OCI-LY1 (cell line): ENCODE measurements around the gene INTS7.

Experiments
- H2AFZ ChIP-seq: fragments of 200-600 bp; sonication (generic), shearing (Covaris generic); 2 replicates; pipeline ENCODE4 v1.6.0; 2014; ENCODE audit warnings: antibody characterized with exemption, mild to moderate bottlenecking, low read length
- H3F3A ChIP-seq: fragments of 200-600 bp; sonication (generic), shearing (Covaris generic); 2 replicates; pipeline ENCODE4 v1.6.0; 2014; ENCODE audit warnings: mild to moderate bottlenecking, antibody characterized with exemption, low read length, moderate library complexity; ENCODE audit not compliant: insufficient read depth
- H3K27ac ChIP-seq: fragments of 200-600 bp; sonication (generic); 2 replicates; pipeline ENCODE4 v1.5.1; 2014; ENCODE audit warnings: low read length, mixed run types, mild to moderate bottlenecking, low read depth; ENCODE audit not compliant: poor library complexity, severe bottlenecking
- H3K27me3 ChIP-seq: fragments of 200-600 bp; sonication (generic); 2 replicates; pipeline ENCODE4 v1.6.0; 2014; ENCODE audit warnings: antibody characterized with exemption, mild to moderate bottlenecking, low read length, moderate library complexity; ENCODE audit not compliant: insufficient read depth
- H3K36me3 ChIP-seq: fragments of 200-600 bp; sonication (generic); 2 replicates; pipeline ENCODE4 v1.6.1; 2014; ENCODE audit warnings: mild to moderate bottlenecking, antibody characterized with exemption, low read length, moderate library complexity, mixed read lengths; ENCODE audit not compliant: insufficient read depth
- H3K4me1 ChIP-seq: fragments of 200-600 bp; sonication (generic); 2 replicates; pipeline ENCODE4 v1.5.1; 2014; ENCODE audit warnings: mild to moderate bottlenecking, low read length, moderate library complexity; ENCODE audit not compliant: insufficient read depth, severe bottlenecking
- H3K4me2 ChIP-seq: fragments of 200-600 bp; sonication (generic), shearing (Covaris generic); 2 replicates; pipeline ENCODE4 v1.6.1; 2014; ENCODE audit warnings: low read length
- H3K4me3 ChIP-seq: fragments of 200-600 bp; sonication (generic); 2 replicates; pipeline ENCODE4 v1.5.1; 2014; ENCODE audit warnings: low read length, low read depth, mild to moderate bottlenecking, mixed read lengths; ENCODE audit not compliant: poor library complexity, severe bottlenecking
- H3K79me2 ChIP-seq: fragments of 200-600 bp; shearing (Covaris generic); 2 replicates; pipeline ENCODE4 v1.6.1; 2016; ENCODE audit warnings: mixed run types, low read length, mixed read lengths; ENCODE audit not compliant: insufficient read depth
- H3K9ac ChIP-seq: fragments of 200-600 bp; sonication (generic), shearing (Covaris generic); 2 replicates; pipeline ENCODE4 v1.6.1; 2014; ENCODE audit warnings: mild to moderate bottlenecking, low read length, mixed read lengths
- H3K9me2 ChIP-seq: fragments of 200-600 bp; sonication (generic), shearing (Covaris generic); 2 replicates; pipeline ENCODE4 v1.6.1; 2014; ENCODE audit warnings: low read depth, mild to moderate bottlenecking, low read length, mixed read lengths
- H3K9me3 ChIP-seq: fragments of 200-600 bp; shearing (Covaris generic); 2 replicates; pipeline ENCODE4 v1.6.1; 2014; ENCODE audit warnings: low read length, mixed read lengths
- H4K20me1 ChIP-seq: fragments of 200-600 bp; sonication (generic), shearing (Covaris generic); 2 replicates; pipeline ENCODE4 v1.6.0; 2016; ENCODE audit warnings: mild to moderate bottlenecking, low read length; ENCODE audit not compliant: insufficient read depth
- CTCF ChIP-seq: fragments of 200-600 bp; sonication (generic), shearing (Covaris generic); IDR thresholded peaks from 2 replicates; pipeline ENCODE4 v1.5.1; 2017; ENCODE audit warnings: mild to moderate bottlenecking, antibody characterized with exemption, low read length, moderate library complexity, mixed read lengths
- EZH2 ChIP-seq: fragments of 200-600 bp; sonication (generic), shearing (Covaris generic); IDR thresholded peaks from 2 replicates; pipeline ENCODE4 v1.8.0; 2017; ENCODE audit warnings: borderline replicate concordance, mixed run types, mild to moderate bottlenecking, antibody characterized with exemption, low read length, moderate library complexity, mixed read lengths

The INTS7 gene

GRCh38 chr1:212072047-212072446, 36.7 kb upstream of the INTS7 start:
- Histone ChIP-seq H3K9me2 (no peaks in the 10 kb centered on the region), H3K27ac (no peak overlapping the region), H3K36me3 (peaks cover 85% of the 10 kb centered on the region), H4K20me1 (no peaks in the 10 kb centered on the region), H3K79me2 (no peaks in the 10 kb centered on the region), H3K4me3 (no peak overlapping the region), H2AFZ (no peak overlapping the region), H3K4me2 (no peak overlapping the region), H3K9ac (no peak overlapping the region), H3K9me3 (no peaks in the 10 kb centered on the region), H3K27me3 (no peaks in the 10 kb centered on the region), H3K4me1 (no peaks in the 10 kb centered on the region), H3F3A (no peaks in the 10 kb centered on the region)
- no peak for TF ChIP-seq EZH2
- no peak for TF ChIP-seq CTCF

DNA sequence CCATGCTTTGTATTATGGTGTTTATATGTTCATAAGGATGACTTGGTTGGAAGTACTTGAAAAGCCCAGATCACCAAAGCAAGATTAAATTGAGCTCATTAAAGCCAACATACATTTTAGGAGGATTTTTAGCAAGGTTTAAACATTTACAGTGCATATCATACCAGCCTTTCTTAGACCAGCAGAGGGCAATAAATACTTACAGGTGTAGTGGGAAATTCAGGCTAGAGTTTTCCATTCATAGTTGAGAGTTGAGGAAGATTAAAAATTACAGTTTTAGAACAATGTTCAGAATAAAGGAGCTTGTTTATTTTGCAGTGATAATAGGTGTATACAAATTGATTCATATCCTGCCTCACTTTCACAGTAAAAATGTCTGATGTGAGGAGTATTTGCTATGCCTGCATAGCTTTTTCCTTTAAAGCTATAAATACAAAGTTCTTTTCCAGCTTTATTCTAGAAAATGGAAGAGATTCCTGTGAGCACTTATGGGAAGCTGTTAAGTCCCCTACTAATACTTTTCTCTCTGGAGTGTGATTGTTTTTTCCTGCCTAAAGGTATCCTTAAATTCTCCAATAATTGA, 35.5 kb upstream of the INTS7 start:
- peak; percentile 85 for TF ChIP-seq CTCF
- no peak for TF ChIP-seq EZH2

GRCh38 chr1:212067787-212068186, 32.4 kb upstream of the INTS7 start:
- Histone ChIP-seq H3K9ac (no peak overlapping the region), H3K4me2 (no peak overlapping the region), H3K4me1 (no peaks in the 10 kb centered on the region), H3K9me2 (no peaks in the 10 kb centered on the region), H2AFZ (no peak overlapping the region), H3F3A (no peaks in the 10 kb centered on the region), H3K9me3 (no peaks in the 10 kb centered on the region), H3K36me3 (peaks cover 76% of the 10 kb centered on the region), H3K79me2 (no peaks in the 10 kb centered on the region), H3K4me3 (no peak overlapping the region), H3K27ac (no peak overlapping the region), H4K20me1 (no peaks in the 10 kb centered on the region), H3K27me3 (no peaks in the 10 kb centered on the region)
- TF ChIP-seq EZH2 (no peak), CTCF (no peak)

More for the DNA sequence above, 35.5 kb upstream of the INTS7 start:
- Histone ChIP-seq H3K4me3 (no peak overlapping the region), H3K9me3 (no peaks in the 10 kb centered on the region), H3K27me3 (no peaks in the 10 kb centered on the region), H3K4me1 (no peaks in the 10 kb centered on the region), H3K79me2 (no peaks in the 10 kb centered on the region), H3F3A (no peaks in the 10 kb centered on the region), H3K27ac (no peak overlapping the region), H3K4me2 (no peak overlapping the region), H3K9me2 (no peaks in the 10 kb centered on the region), H3K36me3 (peaks cover 84% of the 10 kb centered on the region), H4K20me1 (no peaks in the 10 kb centered on the region), H2AFZ (no peak overlapping the region), H3K9ac (no peak overlapping the region)
